22Rv1 (cell line): ENCODE measurements around the gene TAS2R42.

Experiments
- H3K27ac ChIP-seq: fragments of 450-650 bp; 2 replicates; pipeline ENCODE4 v1.5.1; 2017
- CTCF ChIP-seq: fragments of 450-650 bp; IDR thresholded peaks from 2 replicates; pipeline ENCODE4 v1.5.1; 2017; ENCODE audit warnings: mild to moderate bottlenecking
- ZFX ChIP-seq: fragments of 450-650 bp; IDR thresholded peaks from 2 replicates; pipeline ENCODE4 v1.6.1; 2017; ENCODE audit warnings: antibody characterized with exemption, borderline replicate concordance

The TAS2R42 gene, protein sequence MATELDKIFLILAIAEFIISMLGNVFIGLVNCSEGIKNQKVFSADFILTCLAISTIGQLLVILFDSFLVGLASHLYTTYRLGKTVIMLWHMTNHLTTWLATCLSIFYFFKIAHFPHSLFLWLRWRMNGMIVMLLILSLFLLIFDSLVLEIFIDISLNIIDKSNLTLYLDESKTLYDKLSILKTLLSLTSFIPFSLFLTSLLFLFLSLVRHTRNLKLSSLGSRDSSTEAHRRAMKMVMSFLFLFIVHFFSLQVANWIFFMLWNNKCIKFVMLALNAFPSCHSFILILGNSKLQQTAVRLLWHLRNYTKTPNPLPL

DNA sequence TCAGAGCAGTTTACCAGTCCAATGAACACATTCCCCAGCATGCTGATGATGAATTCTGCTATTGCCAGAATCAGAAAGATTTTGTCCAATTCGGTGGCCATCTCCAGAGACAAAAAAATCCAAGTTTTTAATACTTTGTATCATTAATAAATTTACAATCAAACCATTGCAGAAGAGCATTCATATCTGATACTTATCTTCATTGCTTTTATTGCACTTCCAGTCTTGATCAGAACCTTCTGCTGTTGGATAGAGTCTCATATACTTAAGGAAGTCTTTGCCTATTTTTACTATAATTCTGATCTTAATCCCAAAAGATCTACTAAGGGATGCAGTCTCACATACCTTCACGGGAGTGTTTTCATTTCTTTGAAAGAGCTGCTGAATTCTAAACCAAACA is at the start of gene TAS2R42:
TSS of gene TAS2R42 (minus strand) at position 101 of the 400 bp plus-strand sequence. CDS start at position 101, 0 bp downstream.
- no peak for TF ChIP-seq ZFX
- TF ChIP-seq CTCF: no peak
- no peak within 1 kb of the TSS for H3K27ac ChIP-seq

- no peak overlapping the region for H3K27ac ChIP-seq
- TF ChIP-seq ZFX: no peak
- TF ChIP-seq CTCF: no peak
These were observed 46.8 kb upstream of the TAS2R42 start for GRCh38 chr12:11233532-11233931.

- no peak overlapping the region for H3K27ac ChIP-seq
- TF ChIP-seq ZFX (no peak), CTCF (peak; percentile 95)
These were observed 41.7 kb upstream of the TAS2R42 start for GRCh38 chr12:11228296-11228879.

DNA sequence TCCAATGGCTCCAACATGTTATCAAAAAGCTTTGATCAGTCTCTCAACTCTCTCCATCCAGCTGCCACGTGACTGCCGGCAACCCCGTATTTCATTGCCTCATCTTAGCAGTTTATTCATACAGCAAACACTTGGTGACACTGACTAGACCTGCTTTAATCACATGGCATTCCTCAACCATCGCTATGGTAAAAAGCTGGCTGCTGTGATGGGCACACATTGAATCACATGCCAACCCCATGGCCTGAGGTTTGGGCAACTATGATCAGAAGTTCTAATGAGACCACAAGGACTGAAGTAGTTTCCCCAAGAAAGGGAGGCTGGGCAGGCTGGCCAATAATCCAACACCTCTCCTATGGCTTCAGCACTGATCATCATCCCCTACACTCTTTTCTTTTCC is 40.6 kb upstream of the TAS2R42 start:
- H3K27ac ChIP-seq: no peak overlapping the region
- no peak for TF ChIP-seq CTCF
- no peak for TF ChIP-seq ZFX

DNA sequence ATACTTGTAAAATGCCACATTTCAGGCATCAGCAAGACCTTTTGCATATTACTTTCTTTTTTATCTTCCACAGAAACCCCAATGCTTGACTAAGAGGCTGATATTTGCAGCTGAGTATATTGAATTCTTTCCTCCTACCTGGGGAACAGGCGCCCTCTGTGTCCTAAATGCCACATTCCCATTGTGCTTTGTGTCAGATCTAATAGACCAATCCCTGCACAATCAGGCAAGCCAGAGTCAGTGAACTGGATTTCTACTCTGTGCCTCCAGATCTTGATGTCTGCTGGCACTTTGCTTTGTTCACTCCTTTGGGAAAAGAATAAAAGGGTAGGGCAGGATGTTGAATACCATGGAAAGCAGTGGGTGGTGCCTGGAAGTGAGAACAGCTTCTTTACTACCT is 22.4 kb upstream of the TAS2R42 start:
- no peak overlapping the region for H3K27ac ChIP-seq
- no peak for TF ChIP-seq ZFX
- peak; percentile 32 for TF ChIP-seq CTCF

DNA sequence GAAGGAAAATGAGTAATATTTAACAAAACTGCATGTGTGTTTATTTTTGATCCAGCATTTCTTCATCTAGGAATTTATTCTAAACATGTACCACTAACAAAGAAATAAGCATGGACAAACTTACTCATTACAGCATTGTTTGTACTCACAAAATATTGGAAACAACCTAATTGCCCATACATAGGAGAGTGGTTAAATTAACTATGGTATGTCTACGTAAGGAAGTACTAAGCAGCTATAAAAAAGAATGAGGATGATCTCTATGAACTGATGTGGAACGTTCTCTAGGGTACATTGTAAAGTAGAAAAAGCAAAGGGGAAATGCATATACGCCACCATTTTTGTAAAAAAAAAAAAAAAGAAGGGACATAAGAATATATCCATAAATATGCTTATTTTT is 17.4 kb upstream of the TAS2R42 start:
- H3K27ac ChIP-seq: no peak overlapping the region
- TF ChIP-seq CTCF (no peak), ZFX (no peak)

- no peak overlapping the region for H3K27ac ChIP-seq
- TF ChIP-seq ZFX: no peak
- TF ChIP-seq CTCF: no peak
These were observed 16.1 kb upstream of the TAS2R42 start for GRCh38 chr12:11202811-11203210.
